ENCODE results near the gene OTUB2. TPM values are rescaled to one million over a fixed set of nuclear protein-coding genes. Genes with fewer than 3 reads are reported as not detected.
A peak's percentile ranks its signal among the peaks of the same experiment; 100 is the strongest.

The OTUB2 gene
- total RNA-seq, 1 donor from 2014 or later: 2.3 TPM

DNA sequence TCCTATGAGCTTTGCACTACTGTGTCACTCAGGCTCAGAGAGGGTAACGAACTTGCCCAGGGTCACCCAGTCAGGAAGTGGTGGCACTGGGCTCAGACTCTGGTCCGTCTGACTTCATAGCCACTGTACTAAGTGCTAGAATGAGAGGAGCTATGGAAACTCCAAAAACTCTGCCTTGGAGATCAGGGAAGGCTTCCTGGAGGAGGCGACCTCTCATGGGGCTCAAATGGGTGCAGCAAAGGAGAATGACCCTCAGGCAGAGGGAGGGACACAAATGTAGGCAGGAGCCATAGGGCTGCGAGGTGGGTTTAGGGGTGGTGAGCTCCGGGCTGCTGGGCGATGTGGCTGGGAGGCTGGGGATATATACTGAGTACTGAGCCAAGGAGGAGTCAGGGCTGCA is 25.9 kb upstream of the OTUB2 start:
- H3K36me3 Mint-ChIP-seq (ENCODE audit: low read depth): no peaks in the 10 kb centered on the region
- peak overlapping the region; percentile 46 for H3K27ac Mint-ChIP-seq
- intact Hi-C loops (cut with micrococcal nuclease): loop anchor here (2.0 kb wide), 2 partner anchors 29 to 41 kb away; no protein-coding TSS in a partner anchor

GRCh38 chr14:94001016-94001415 is 25.1 kb upstream of the OTUB2 start:
- intact Hi-C loops (cut with micrococcal nuclease): loop anchor here (1.0 to 2.0 kb wide), 3 partner anchors 30 to 62 kb away; no protein-coding TSS in a partner anchor
- H3K36me3 Mint-ChIP-seq (ENCODE audit: low read depth): no peaks in the 10 kb centered on the region
- DNase-seq (ENCODE audit: low spot score): no peak
- peaks cover 41% of the 10 kb centered on the region for H3K4me1 Mint-ChIP-seq (ENCODE audit: low read depth)
- H3K4me3 Mint-ChIP-seq (ENCODE audit: low read depth): no peak overlapping the region
- H3K9me3 Mint-ChIP-seq: no peaks in the 10 kb centered on the region
- H3K27ac Mint-ChIP-seq: no peak overlapping the region
- no peaks in the 10 kb centered on the region for H3K27me3 Mint-ChIP-seq (ENCODE audit: low read depth)

More for the DNA sequence above, 25.9 kb upstream of the OTUB2 start:
- DNase-seq (ENCODE audit: low spot score): no peak
- H3K4me1 Mint-ChIP-seq (ENCODE audit: low read depth): peaks cover 47% of the 10 kb centered on the region
- no peaks in the 10 kb centered on the region for H3K9me3 Mint-ChIP-seq
- no peak overlapping the region for H3K4me3 Mint-ChIP-seq (ENCODE audit: low read depth)
- no peaks in the 10 kb centered on the region for H3K27me3 Mint-ChIP-seq (ENCODE audit: low read depth)

DNA sequence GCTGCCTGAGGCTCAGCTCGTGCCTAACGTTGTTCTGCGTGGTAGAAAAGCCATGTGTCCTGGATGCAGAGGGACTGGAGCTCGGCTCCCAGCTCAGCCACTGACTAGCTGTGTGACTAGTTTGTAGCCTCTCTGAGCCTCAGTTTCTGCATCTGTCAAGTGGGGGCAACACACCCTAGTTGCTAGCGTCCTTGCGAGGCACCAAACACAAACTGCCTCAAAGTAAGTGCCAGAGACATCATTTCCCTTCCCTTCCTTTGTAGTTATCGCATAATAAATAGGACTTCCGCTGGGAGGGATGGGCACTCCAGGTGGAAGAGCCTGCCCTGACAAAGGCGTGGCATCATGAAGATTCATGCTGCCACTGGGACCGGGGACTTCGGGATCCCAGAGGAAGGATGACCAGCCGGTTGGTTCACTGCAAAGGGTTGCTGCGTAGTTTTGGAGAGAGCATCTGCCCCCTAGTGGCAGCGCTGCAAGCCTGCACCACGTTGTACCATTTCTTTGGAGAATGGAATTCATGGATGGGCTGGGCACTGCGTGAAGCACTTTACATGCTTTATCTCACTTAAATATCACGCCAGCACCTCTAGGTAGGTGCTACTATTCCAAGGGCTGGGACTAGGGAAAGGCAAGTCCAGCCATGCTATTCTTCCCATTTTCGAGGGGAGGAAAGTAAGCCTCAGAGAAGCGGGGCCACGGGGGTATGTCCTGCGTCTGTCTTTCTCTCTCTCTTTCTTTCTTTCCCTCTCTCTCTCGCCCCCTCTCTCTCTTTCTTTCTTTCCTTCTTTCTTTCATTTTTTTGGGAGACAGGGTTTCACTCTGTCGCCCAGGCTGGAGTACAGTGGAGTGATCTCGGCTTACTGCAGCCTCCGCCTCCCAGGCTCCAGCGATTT is 24.4 kb upstream of the OTUB2 start:
- peak overlapping the region; percentile 47 for H3K27ac Mint-ChIP-seq

DNA sequence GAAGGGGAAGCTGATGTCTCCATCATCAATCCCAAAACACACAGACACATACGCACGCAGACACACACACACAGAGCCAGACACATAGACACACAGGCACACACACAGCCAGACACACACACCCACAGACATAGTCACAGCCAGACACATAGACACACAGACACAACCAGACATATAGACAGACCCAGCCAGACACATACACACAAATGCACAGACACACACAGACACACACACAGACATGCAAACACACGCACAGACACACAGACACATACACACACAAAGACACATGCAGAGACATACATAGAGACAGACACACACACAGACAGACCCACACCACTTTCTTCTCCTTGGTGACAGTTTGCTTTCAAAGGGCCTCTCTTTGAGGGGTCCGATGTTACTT is 22.7 kb upstream of the OTUB2 start:
- intact Hi-C loops (cut with micrococcal nuclease): no loop called here
- no peaks in the 10 kb centered on the region for H3K27me3 Mint-ChIP-seq (ENCODE audit: low read depth)
- peak overlapping the region; percentile 0 for H3K27ac Mint-ChIP-seq
- no peak for DNase-seq (ENCODE audit: low spot score)
- no peaks in the 10 kb centered on the region for H3K36me3 Mint-ChIP-seq (ENCODE audit: low read depth)
- peaks cover 30% of the 10 kb centered on the region for H3K4me1 Mint-ChIP-seq (ENCODE audit: low read depth)
- no peaks in the 10 kb centered on the region for H3K9me3 Mint-ChIP-seq
- no peak overlapping the region for H3K4me3 Mint-ChIP-seq (ENCODE audit: low read depth)

More for the DNA sequence above, 24.4 kb upstream of the OTUB2 start:
- Mint-ChIP-seq H3K4me3 (ENCODE audit: low read depth) (no peak overlapping the region), H3K9me3 (no peaks in the 10 kb centered on the region), H3K36me3 (ENCODE audit: low read depth) (no peaks in the 10 kb centered on the region), H3K4me1 (ENCODE audit: low read depth) (peaks cover 40% of the 10 kb centered on the region), H3K27me3 (ENCODE audit: low read depth) (no peaks in the 10 kb centered on the region)
- intact Hi-C loops (cut with micrococcal nuclease): loop anchor here (1.0 to 2.0 kb wide), 3 partner anchors 31 to 62 kb away; no protein-coding TSS in a partner anchor
- DNase-seq (ENCODE audit: low spot score): peak; percentile 52

- intact Hi-C loops (cut with micrococcal nuclease): no loop called here
- Mint-ChIP-seq H3K4me1 (ENCODE audit: low read depth) (peaks cover 29% of the 10 kb centered on the region), H3K36me3 (ENCODE audit: low read depth) (no peaks in the 10 kb centered on the region), H3K27me3 (ENCODE audit: low read depth) (no peaks in the 10 kb centered on the region), H3K27ac (no peak overlapping the region), H3K4me3 (ENCODE audit: low read depth) (no peak overlapping the region), H3K9me3 (no peaks in the 10 kb centered on the region)
- DNase-seq (ENCODE audit: low spot score): no peak
Observed at GRCh38 chr14:94004015-94004414, 22.1 kb upstream of the OTUB2 start.

DNA sequence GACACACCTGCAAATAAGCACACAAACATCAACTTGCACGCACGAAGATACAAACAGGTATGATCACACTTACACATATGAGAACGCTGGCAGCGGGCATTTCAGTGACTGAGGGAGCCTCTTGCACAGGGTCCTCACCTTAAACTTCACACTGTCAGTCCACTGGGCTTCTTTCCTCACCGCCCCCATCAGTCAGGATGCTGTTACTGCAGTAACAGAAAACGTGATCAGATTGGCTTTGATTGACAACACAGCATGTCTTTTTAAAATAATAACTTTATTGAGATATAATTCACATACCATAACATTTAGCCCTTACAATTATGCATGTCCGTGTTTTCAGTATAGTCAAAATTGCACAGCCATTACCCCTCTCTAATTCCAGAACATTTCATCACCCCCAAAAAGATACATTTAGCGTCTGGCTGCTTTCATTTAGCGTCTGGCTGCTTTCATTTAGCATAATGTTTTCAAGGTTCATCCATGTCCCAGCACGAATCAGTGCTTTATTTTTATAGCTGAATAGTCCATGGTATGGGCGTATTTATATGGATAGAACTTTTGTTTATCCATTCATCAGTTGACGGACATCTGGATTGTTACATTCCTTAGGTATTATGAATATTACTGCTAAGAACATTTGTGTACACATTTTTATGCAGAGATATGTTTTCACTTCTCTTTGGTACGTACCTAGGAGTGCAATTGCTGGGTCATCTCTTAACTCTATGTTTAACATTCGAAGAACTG is 20.6 kb upstream of the OTUB2 start:
- no peak for DNase-seq (ENCODE audit: low spot score)
- Mint-ChIP-seq H3K4me3 (ENCODE audit: low read depth) (no peak overlapping the region), H3K4me1 (ENCODE audit: low read depth) (peaks cover 30% of the 10 kb centered on the region), H3K27me3 (ENCODE audit: low read depth) (no peaks in the 10 kb centered on the region), H3K9me3 (no peaks in the 10 kb centered on the region), H3K27ac (no peak overlapping the region), H3K36me3 (ENCODE audit: low read depth) (no peaks in the 10 kb centered on the region)
- intact Hi-C loops (cut with micrococcal nuclease): no loop called here

DNA sequence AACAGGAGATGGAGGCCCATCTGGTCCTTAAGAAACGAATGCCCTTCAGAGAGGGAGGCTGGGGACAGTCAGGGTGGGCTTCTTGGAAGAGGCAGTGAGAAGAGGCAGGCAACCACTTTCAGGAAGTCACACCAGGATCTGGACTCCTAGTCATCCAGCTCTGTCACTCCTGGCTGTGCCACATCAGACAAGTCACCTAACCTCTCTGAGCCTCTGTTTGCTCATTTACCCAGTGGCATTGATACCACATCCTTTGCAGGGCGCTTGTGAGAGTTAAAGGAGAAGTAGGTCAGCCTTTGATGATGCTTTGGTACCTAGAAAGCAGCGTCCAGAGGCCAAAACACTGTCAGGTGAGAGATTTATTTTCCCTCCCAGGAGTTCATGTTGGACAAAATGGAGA is 17.9 kb upstream of the OTUB2 start:
- DNase-seq (ENCODE audit: low spot score): no peak
- Mint-ChIP-seq H3K4me3 (ENCODE audit: low read depth) (no peak overlapping the region), H3K27ac (no peak overlapping the region), H3K9me3 (no peaks in the 10 kb centered on the region), H3K27me3 (ENCODE audit: low read depth) (no peaks in the 10 kb centered on the region), H3K36me3 (ENCODE audit: low read depth) (no peaks in the 10 kb centered on the region), H3K4me1 (ENCODE audit: low read depth) (peaks cover 37% of the 10 kb centered on the region)
- intact Hi-C loops (cut with micrococcal nuclease): no loop called here

GRCh38 chr14:94009767-94010166 is 16.4 kb upstream of the OTUB2 start:
- peaks cover 39% of the 10 kb centered on the region for H3K4me1 Mint-ChIP-seq (ENCODE audit: low read depth)
- no peaks in the 10 kb centered on the region for H3K27me3 Mint-ChIP-seq (ENCODE audit: low read depth)
- intact Hi-C loops (cut with micrococcal nuclease): loop anchor here (2.0 kb wide), 1 partner anchor 13 kb away; the partner anchor contains the start of gene CCDC197
- no peaks in the 10 kb centered on the region for H3K9me3 Mint-ChIP-seq
- H3K36me3 Mint-ChIP-seq (ENCODE audit: low read depth): no peaks in the 10 kb centered on the region
- DNase-seq (ENCODE audit: low spot score): no peak
- no peak overlapping the region for H3K4me3 Mint-ChIP-seq (ENCODE audit: low read depth)
- H3K27ac Mint-ChIP-seq: peak overlapping the region; percentile 65

DNA sequence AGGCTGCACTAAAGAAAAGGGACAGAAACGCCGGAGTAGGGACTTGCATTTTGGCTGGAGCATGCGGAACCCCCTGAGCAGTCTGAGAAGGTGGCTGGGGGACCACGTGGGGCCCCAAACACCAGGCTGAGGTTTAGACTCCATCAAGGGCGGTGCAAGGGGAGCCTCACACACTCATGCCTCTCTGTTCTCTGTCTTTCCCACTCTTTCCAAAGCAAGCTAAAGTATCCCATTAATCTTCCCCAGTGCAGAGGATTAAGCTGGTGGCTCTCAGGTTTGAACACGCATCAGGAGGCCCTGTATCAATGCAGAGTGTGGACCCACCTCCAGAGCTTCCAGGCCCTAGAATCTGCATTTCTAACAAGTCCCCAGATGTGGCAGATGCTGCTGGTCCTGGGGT is 15.5 kb upstream of the OTUB2 start:
- no peak for DNase-seq (ENCODE audit: low spot score)
- no peaks in the 10 kb centered on the region for H3K9me3 Mint-ChIP-seq
- peaks cover 36% of the 10 kb centered on the region for H3K4me1 Mint-ChIP-seq (ENCODE audit: low read depth)
- no peak overlapping the region for H3K4me3 Mint-ChIP-seq (ENCODE audit: low read depth)
- H3K27ac Mint-ChIP-seq: no peak overlapping the region
- no peaks in the 10 kb centered on the region for H3K27me3 Mint-ChIP-seq (ENCODE audit: low read depth)
- H3K36me3 Mint-ChIP-seq (ENCODE audit: low read depth): no peaks in the 10 kb centered on the region
- intact Hi-C loops (cut with micrococcal nuclease): loop anchor here (2.0 kb wide), 1 partner anchor 14 kb away; the partner anchor contains the start of gene CCDC197

DNA sequence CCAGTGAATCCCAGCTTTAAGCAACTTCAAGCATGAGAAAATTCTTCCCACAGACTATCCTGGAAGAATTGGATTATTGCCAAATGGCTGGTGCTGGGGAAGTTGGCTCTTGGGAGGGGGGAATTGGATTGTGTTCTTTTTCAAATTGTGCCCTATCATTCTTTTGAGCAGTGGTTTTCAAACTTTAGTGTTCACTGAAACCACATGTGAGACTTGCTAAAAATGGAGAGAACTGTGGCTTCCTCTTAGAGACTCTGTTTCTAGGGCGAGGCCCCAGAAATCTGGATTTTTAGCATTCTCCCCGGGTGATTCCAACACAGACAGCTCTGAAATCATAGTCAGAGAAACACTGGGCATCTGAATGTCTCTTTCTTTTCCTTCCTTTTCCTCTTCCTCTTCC is 14.3 kb upstream of the OTUB2 start:
- no peaks in the 10 kb centered on the region for H3K9me3 Mint-ChIP-seq
- intact Hi-C loops (cut with micrococcal nuclease): loop anchor here (2.0 kb wide), 1 partner anchor 15 kb away; the partner anchor contains the start of gene CCDC197
- peaks cover 36% of the 10 kb centered on the region for H3K4me1 Mint-ChIP-seq (ENCODE audit: low read depth)
- DNase-seq (ENCODE audit: low spot score): no peak
- peak overlapping the region; percentile 43 for H3K27ac Mint-ChIP-seq
- H3K36me3 Mint-ChIP-seq (ENCODE audit: low read depth): no peaks in the 10 kb centered on the region
- H3K27me3 Mint-ChIP-seq (ENCODE audit: low read depth): peaks cover 1% of the 10 kb centered on the region
- H3K4me3 Mint-ChIP-seq (ENCODE audit: low read depth): no peak overlapping the region

GRCh38 chr14:94014382-94014781 is 11.8 kb upstream of the OTUB2 start:
- H3K4me1 Mint-ChIP-seq (ENCODE audit: low read depth): peaks cover 26% of the 10 kb centered on the region
- H3K9me3 Mint-ChIP-seq: no peaks in the 10 kb centered on the region
- H3K27me3 Mint-ChIP-seq (ENCODE audit: low read depth): peaks cover 8% of the 10 kb centered on the region
- DNase-seq (ENCODE audit: low spot score): no peak
- H3K4me3 Mint-ChIP-seq (ENCODE audit: low read depth): no peak overlapping the region
- no peaks in the 10 kb centered on the region for H3K36me3 Mint-ChIP-seq (ENCODE audit: low read depth)
- no peak overlapping the region for H3K27ac Mint-ChIP-seq
- intact Hi-C loops (cut with micrococcal nuclease): no loop called here

DNA sequence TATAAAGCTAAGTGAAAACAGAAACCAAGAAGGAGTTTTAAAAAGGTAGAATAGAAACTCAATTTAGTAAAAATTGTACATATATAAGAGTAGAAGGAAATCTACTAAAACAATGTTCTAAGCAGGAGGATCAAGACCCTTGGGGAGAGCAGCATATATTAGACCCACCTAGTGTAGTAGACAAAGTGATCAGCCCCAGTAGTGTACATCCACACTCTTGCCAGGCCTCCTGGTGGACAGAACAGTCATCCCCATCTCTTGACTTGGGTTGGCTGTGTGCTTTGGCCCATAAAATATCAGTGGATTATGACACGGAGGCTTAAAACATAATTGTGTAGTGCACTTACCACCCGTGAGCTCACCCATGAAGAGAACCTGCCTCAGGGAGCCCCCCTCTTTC is 10.9 kb upstream of the OTUB2 start:
- Mint-ChIP-seq H3K4me3 (ENCODE audit: low read depth) (no peak overlapping the region), H3K4me1 (ENCODE audit: low read depth) (peaks cover 22% of the 10 kb centered on the region), H3K9me3 (no peaks in the 10 kb centered on the region), H3K27me3 (ENCODE audit: low read depth) (peaks cover 8% of the 10 kb centered on the region), H3K27ac (no peak overlapping the region), H3K36me3 (ENCODE audit: low read depth) (no peaks in the 10 kb centered on the region)
- DNase-seq (ENCODE audit: low spot score): no peak
- intact Hi-C loops (cut with micrococcal nuclease): no loop called here

Data from activated T-helper 2 cell treated with anti-CD3 and anti-CD28 coated beads, Interferon-gamma antibody, Interleukin-2, Interleukin-4, amounts not matched to agents 10 μg/mL and 5 μg/mL and 100 μg/mL, durations not matched to agents 14 hours and 24 hours and 36 hours (primary cell).